Activated CD4-positive, alpha-beta T cell treated with anti-CD3 and anti-CD28 coated beads for 36 hours (primary cell): Measurements from ENCODE around the gene SOAT2. TPM values are rescaled to one million over a fixed set of nuclear protein-coding genes. Genes with fewer than 3 reads are reported as not detected.

Experiments
- ATAC-seq: fragments of 200-7000 bp; cut with Tn5 transposase; one replicate; pipeline ENCODE4 v1.10.0; 2021; ENCODE audit warnings: mild to moderate bottlenecking, moderate library complexity
- CTCF ChIA-PET: fragments of 350-600 bp; sonication (Branson Sonifier 250); formaldehyde crosslinking; loops from one replicate; lab custom pipeline; 2021; ENCODE audit warnings: antibody characterized with exemption; lab: Charles Lee
- POLR2A ChIA-PET: fragments of 350-600 bp; sonication (Branson Sonifier 250); formaldehyde crosslinking; loops from one replicate; lab custom pipeline; 2021; ENCODE audit warnings: antibody characterized with exemption, inconsistent platforms; lab: Charles Lee
- DNase-seq: peaks from one replicate; pipeline ENCODE4 v3.0.0-alpha.2; 2020
- H3K27ac Mint-ChIP-seq: one replicate; pipeline ENCODE4 v1.8.0; 2021; ENCODE audit warnings: mixed read lengths
- H3K27me3 Mint-ChIP-seq: one replicate; pipeline ENCODE4 v1.8.0; 2021; ENCODE audit warnings: mixed read lengths
- H3K36me3 Mint-ChIP-seq: one replicate; pipeline ENCODE4 v1.8.0; 2021; ENCODE audit warnings: low read depth, mixed read lengths
- H3K4me1 Mint-ChIP-seq: one replicate; pipeline ENCODE4 v1.8.0; 2021; ENCODE audit warnings: mixed read lengths
- H3K4me3 Mint-ChIP-seq: one replicate; pipeline ENCODE4 v1.8.0; 2021; ENCODE audit warnings: mild to moderate bottlenecking, moderate library complexity, mixed read lengths
- H3K9me3 Mint-ChIP-seq: one replicate; pipeline ENCODE4 v1.8.0; 2021; ENCODE audit warnings: low read depth, mixed read lengths
- intact Hi-C, 2 experiments: fragments of 100-400 bp; cut with DNase I in 1 of 2; cut with micrococcal nuclease in 1 of 2; formaldehyde crosslinking; loops; one replicate each; pipeline versions ENCODE4 v1.14.2 to v1.15.1; 2022 to 2024; cut with DNase I, micrococcal nuclease
- total RNA-seq, 2 experiments: library from RNA; stranded (reverse); gene quantifications; one replicate each; pipeline ENCODE4 v1.2.3, GENCODE V29; 2021

SOAT2 gene, protein sequence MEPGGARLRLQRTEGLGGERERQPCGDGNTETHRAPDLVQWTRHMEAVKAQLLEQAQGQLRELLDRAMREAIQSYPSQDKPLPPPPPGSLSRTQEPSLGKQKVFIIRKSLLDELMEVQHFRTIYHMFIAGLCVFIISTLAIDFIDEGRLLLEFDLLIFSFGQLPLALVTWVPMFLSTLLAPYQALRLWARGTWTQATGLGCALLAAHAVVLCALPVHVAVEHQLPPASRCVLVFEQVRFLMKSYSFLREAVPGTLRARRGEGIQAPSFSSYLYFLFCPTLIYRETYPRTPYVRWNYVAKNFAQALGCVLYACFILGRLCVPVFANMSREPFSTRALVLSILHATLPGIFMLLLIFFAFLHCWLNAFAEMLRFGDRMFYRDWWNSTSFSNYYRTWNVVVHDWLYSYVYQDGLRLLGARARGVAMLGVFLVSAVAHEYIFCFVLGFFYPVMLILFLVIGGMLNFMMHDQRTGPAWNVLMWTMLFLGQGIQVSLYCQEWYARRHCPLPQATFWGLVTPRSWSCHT
- under 1 TPM; 0.57 to 0.79 TPM for total RNA-seq

- no peak within 1 kb of the TSS for H3K4me3 Mint-ChIP-seq
- H3K27ac Mint-ChIP-seq: peak within 1 kb of the TSS; percentile 68
- H3K27me3 Mint-ChIP-seq: no peaks in the 10 kb centered on the region
- peaks cover 34% of the 10 kb centered on the region for H3K4me1 Mint-ChIP-seq
- ATAC-seq: peak; percentile 80
- CTCF ChIA-PET: interaction anchor here (0.6 to 7.5 kb wide), 25 partner anchors 12 to 853 kb away, joined by 3 to 277 read pairs (median 4); partner anchors contain the start of genes AAAS, PFDN5 and SPRYD3
- POLR2A ChIA-PET: interaction anchor here (0.6 to 1.7 kb wide), 3 partner anchors 24 to 117 kb away, joined by 4 to 7 read pairs (median 4); partner anchors contain the start of gene SPRYD3
- intact Hi-C loops: no loop called here
- H3K36me3 Mint-ChIP-seq: no peaks in the 10 kb centered on the region
- peak; percentile 72 for DNase-seq
- H3K9me3 Mint-ChIP-seq: no peaks in the 10 kb centered on the region
Observed at GRCh38 chr12:53102883-53103807, at the start of gene SOAT2. TSS of gene SOAT2 (plus strand) at chr12:53103486. CDS start at chr12:53103578, 92 bp downstream.

DNA sequence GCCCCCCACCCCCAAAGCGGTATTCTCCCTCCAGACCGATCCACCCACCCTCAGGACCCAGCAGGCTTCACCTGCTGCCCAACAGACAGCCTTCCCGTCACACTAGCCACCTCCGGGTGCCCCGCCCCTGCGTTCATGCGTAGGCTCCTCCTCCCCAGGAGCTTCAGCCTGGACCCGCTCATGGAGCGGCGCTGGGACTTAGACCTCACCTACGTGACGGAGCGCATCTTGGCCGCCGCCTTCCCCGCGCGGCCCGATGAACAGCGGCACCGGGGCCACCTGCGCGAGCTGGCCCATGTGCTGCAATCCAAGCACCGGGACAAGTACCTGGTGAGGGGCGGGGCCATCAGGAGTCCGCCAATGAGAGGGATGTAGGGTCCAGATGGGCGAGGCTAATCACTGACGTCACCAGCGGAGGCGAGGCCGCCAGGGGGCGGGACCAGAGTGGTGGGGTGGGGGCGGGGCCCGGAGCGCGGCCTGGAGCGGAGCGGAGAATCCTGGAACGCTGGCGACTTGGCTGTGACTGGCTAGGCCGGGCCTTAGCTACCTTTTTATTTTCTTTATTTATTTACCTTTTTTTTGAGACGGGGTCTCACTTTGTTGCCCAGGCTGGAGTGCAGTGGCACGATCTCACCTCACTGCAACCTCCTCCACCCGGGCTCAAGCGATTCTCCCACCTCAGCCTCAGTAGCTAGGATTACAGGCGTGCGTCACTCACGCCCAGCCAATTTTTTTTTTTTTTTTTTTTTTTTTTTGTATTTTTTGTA, 49.0 kb upstream of the SOAT2 start:
- ChIA-PET CTCF (interaction anchor here (0.6 to 3.7 kb wide), 13 partner anchors 9 to 127 kb away, joined by 3 to 24 read pairs (median 4); partner anchors contain the start of genes EIF4B and IGFBP6), POLR2A (interaction anchor here (0.6 to 1.0 kb wide), 2 partner anchors 48 to 144 kb away, joined by 5 to 6 read pairs; partner anchors contain the start of gene EIF4B)
- ATAC-seq (peak; percentile 94), DNase-seq (peak; percentile 96)
- Mint-ChIP-seq H3K4me3 (peak overlapping the region; percentile 86), H3K9me3 (no peaks in the 10 kb centered on the region), H3K36me3 (no peaks in the 10 kb centered on the region), H3K27me3 (no peaks in the 10 kb centered on the region), H3K27ac (peak overlapping the region; percentile 84), H3K4me1 (peaks cover 14% of the 10 kb centered on the region)
- intact Hi-C loops: loop anchor here (1.0 to 2.0 kb wide), 5 partner anchors 25 to 126 kb away; partner anchors contain the start of genes SPRYD3 (in 2 of the 2), CSAD (in 1 of the 2), EIF4B (in 1 of the 2) and ZNF740 (in 1 of the 2)

- DNase-seq (peak; percentile 3), ATAC-seq (no peak)
- CTCF ChIA-PET: interaction anchor here (0.6 to 3.7 kb wide), 10 partner anchors 9 to 77 kb away, joined by 3 to 24 read pairs (median 4); partner anchors contain the start of genes IGFBP6 and SPRYD3
- no peaks in the 10 kb centered on the region for H3K36me3 Mint-ChIP-seq
- H3K27me3 Mint-ChIP-seq: no peaks in the 10 kb centered on the region
- intact Hi-C loops: loop anchor here in 1 of 2 experiments (2.0 kb wide), 1 partner anchor 23 kb away; the partner anchor contains the start of gene SPRYD3
- no peak overlapping the region for H3K4me3 Mint-ChIP-seq
- no peak overlapping the region for H3K27ac Mint-ChIP-seq
- POLR2A ChIA-PET: no interaction called here
- H3K4me1 Mint-ChIP-seq: peaks cover 11% of the 10 kb centered on the region
- H3K9me3 Mint-ChIP-seq: no peaks in the 10 kb centered on the region
Observed at GRCh38 chr12:53055471-53056266, 47.6 kb upstream of the SOAT2 start.

GRCh38 chr12:53056296-53056695, 47.0 kb upstream of the SOAT2 start:
- intact Hi-C loops: no loop called here
- Mint-ChIP-seq H3K4me3 (no peak overlapping the region), H3K9me3 (no peaks in the 10 kb centered on the region), H3K4me1 (peaks cover 9% of the 10 kb centered on the region), H3K27me3 (no peaks in the 10 kb centered on the region), H3K36me3 (no peaks in the 10 kb centered on the region), H3K27ac (no peak overlapping the region)
- CTCF ChIA-PET: interaction anchor here (0.7 to 1.8 kb wide), 4 partner anchors 10 to 46 kb away, joined by 3 to 13 read pairs (median 5); partner anchors contain the start of gene SPRYD3
- POLR2A ChIA-PET: no interaction called here
- ATAC-seq: no peak
- peak; percentile 3 for DNase-seq

DNA sequence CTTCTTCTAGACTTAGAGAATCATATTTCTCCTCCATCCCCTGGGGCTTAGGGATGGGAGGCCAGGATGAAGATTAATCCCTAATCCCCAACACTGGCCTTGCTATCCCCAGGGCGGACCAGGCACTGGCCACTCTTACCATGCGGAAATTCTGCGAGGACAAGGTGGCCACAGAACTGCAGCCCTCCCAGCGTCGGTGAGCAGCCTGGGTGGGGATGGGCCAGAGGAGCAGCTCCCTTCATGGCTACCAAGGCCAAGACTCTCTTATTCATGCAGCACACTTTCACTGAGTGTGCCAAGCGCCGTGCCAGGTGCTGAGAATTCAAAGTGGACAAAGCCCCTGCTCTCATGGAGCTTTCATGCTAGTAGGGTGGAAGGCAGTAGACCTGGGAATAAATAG, 46.4 kb upstream of the SOAT2 start:
- Mint-ChIP-seq H3K36me3 (no peaks in the 10 kb centered on the region), H3K27me3 (no peaks in the 10 kb centered on the region), H3K9me3 (no peaks in the 10 kb centered on the region), H3K4me1 (peaks cover 9% of the 10 kb centered on the region), H3K27ac (no peak overlapping the region), H3K4me3 (no peak overlapping the region)
- DNase-seq (peak; percentile 2), ATAC-seq (no peak)
- intact Hi-C loops: no loop called here
- POLR2A ChIA-PET: no interaction called here
- CTCF ChIA-PET: interaction anchor here (0.7 to 1.8 kb wide), 7 partner anchors 9 to 45 kb away, joined by 3 to 13 read pairs (median 4); partner anchors contain the start of gene SPRYD3

DNA sequence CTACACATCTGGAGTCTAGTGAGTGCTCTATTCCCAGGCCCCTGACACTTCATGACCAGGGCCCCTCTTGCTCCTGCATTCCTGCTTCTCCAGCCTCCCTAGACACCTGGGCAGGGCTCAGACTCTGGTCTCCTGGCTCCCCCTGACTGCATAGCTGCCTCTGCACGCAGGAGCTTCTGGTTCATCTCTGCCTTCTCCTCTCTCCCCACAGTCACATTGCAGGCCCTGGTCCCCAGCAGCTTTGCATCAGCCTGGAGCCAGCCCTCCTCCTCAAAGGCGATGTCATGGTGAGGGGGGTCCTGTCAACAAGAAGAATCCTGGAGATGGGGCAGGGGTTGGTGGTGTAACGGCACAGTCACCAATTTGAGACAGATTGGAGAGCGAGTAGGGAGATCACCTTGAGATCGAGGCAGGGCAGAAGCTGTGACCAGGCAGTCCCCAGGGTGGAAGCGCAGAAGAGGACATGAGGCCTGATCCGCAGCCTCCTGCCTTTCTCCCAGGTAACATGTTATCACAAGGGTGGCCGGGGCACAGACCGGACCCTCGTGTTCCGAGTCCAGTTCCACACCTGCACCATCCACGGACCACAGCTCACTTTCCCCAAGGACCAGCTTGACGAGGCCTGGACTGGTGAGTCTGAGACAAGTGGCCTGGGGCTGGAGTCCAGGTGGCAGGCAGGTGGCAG, 45.3 kb upstream of the SOAT2 start:
- intact Hi-C loops: no loop called here
- H3K36me3 Mint-ChIP-seq: no peaks in the 10 kb centered on the region

DNA sequence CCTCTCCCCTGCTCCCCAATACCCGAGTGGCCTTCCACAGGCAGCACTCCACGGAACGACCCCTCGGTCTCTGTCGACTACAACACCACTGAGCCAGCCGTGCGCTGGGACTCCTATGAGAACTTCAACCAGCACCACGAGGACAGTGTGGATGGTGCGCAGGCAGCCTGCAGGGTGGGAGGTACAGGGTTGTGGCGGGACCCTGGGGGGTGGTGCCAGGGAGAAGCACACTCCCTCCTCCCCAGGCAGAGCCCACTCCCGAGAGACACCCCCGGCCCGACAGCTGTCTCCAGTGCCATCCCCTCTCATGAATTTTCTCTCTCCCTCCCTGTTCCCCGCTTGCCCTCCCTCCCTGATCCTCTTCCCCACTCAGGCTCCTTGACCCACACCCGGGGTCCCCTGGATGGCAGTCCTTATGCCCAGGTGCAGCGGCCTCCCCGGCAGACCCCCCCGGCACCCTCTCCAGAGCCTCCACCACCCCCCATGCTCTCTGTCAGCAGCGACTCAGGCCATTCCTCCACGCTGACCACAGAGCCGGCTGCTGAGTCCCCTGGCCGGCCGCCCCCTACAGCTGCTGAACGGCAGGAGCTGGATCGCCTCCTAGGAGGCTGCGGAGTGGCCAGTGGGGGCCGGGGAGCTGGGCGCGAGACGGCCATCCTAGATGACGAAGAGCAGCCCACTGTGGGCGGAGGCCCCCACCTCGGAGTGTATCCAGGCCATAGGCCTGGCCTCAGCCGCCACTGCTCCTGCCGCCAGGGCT, 44.4 kb upstream of the SOAT2 start:
- CTCF ChIA-PET: interaction anchor here (15.8 kb wide), 1 partner anchor 42 kb away, joined by 277 read pairs; the partner anchor contains the start of genes IGFBP6 and SOAT2
- ATAC-seq (no peak), DNase-seq (peak; percentile 3)
- intact Hi-C loops: no loop called here
- Mint-ChIP-seq H3K4me3 (no peak overlapping the region), H3K27ac (no peak overlapping the region), H3K36me3 (peaks cover under 1% of the 10 kb centered on the region), H3K4me1 (peaks cover 4% of the 10 kb centered on the region), H3K9me3 (no peaks in the 10 kb centered on the region), H3K27me3 (no peaks in the 10 kb centered on the region)
- POLR2A ChIA-PET: no interaction called here

More for the DNA sequence above, 45.3 kb upstream of the SOAT2 start:
- peak; percentile 3 for DNase-seq
- ChIA-PET POLR2A (interaction anchor here (0.6 kb wide), 1 partner anchor 228 kb away, joined by 4 read pairs; no protein-coding TSS in a partner anchor), CTCF (interaction anchor here (0.6 to 1.8 kb wide), 7 partner anchors 8 to 169 kb away, joined by 3 to 13 read pairs (median 4); partner anchors contain the start of gene SPRYD3)
- H3K27me3 Mint-ChIP-seq: no peaks in the 10 kb centered on the region
- peaks cover 9% of the 10 kb centered on the region for H3K4me1 Mint-ChIP-seq
- no peak overlapping the region for H3K4me3 Mint-ChIP-seq
- no peak for ATAC-seq
- H3K27ac Mint-ChIP-seq: no peak overlapping the region
- H3K9me3 Mint-ChIP-seq: no peaks in the 10 kb centered on the region

GRCh38 chr12:53059434-53060063, 43.7 kb upstream of the SOAT2 start:
- DNase-seq: peak; percentile 5
- H3K4me3 Mint-ChIP-seq: no peak overlapping the region
- no peaks in the 10 kb centered on the region for H3K9me3 Mint-ChIP-seq
- H3K4me1 Mint-ChIP-seq: no peaks in the 10 kb centered on the region
- H3K27ac Mint-ChIP-seq: no peak overlapping the region
- intact Hi-C loops: loop anchor here in 1 of 2 experiments (10.0 kb wide), 1 partner anchor 135 kb away; no protein-coding TSS in a partner anchor
- ChIA-PET CTCF (interaction anchor here (15.8 kb wide), 1 partner anchor 41 kb away, joined by 277 read pairs; the partner anchor contains the start of genes IGFBP6 and SOAT2), POLR2A (no interaction called here)
- H3K27me3 Mint-ChIP-seq: no peaks in the 10 kb centered on the region
- peaks cover 3% of the 10 kb centered on the region for H3K36me3 Mint-ChIP-seq
- ATAC-seq: no peak
